Measurements from ENCODE around the gene RFWD3. TPM values are rescaled to one million over a fixed set of nuclear protein-coding genes. Genes with fewer than 3 reads are reported as not detected.

The RFWD3 gene
- total and polyA plus RNA-seq, 2 of the 4 experiments (the other 2 are of a cell fraction): 16.7 to 27.6 TPM

DNA sequence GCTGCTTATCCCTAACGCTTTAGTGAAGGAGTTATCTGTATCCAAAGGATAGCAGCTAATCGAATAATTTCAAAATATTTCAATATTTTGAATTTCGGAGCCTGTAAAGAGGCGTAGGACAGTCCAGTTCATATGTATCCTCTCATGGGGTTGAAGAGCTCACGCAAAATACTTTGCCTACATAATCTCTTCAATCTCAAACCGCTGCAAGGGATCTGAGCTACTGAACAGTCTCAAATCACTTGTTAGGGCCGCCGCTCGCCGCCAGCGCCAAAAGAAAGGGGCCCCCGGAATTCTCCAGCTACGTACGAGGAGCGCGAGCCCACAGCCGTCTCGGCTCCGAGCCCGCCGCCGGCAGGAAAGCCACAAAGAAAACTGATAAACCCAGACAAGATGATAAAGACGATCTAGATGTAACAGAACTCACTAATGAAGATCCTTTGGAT lies 601 bp upstream of the RFWD3 start:
- no TSS peak for BruUV-seq (replicated peaks)
- intact Hi-C loops (cut with micrococcal nuclease) (no loop called here), dilution Hi-C loops (cut with HindIII; ENCODE audit: low sequenced_read_pairs, unreplicated experiment) (no loop called here), in situ Hi-C loops (cut with MboI; ENCODE audit: low sequenced_read_pairs) (no loop called here)
- Histone ChIP-seq H2AK9ac (replicated peaks; ENCODE audit: low read depth, low read length, poor library complexity) (no peak overlapping the region), H3K18ac (ENCODE audit: low read depth, low read length) (peak overlapping the region; percentile 45; the same call in 1 of the 2 replicates), H3K79me1 (ENCODE audit: low read depth in 1 of 2, low read length in 2 of 2) (peaks cover 20 to 22% of the 10 kb centered on the region in 2 experiments), H2BK20ac (ENCODE audit: low read depth, low read length) (no peak overlapping the region), H3K36me3 (ENCODE audit: control insufficient read depth, insufficient read depth, low read length) (peaks cover 17% of the 10 kb centered on the region), H3K9ac (ENCODE audit: low read depth, low read length) (peak overlapping the region; percentile 82), H2AFZ (replicated peaks; ENCODE audit: low read length, poor library complexity) (peak overlapping the region; percentile 86), H3K4me3 (ENCODE audit: insufficient read depth, low read depth, low read length) (peak overlapping the region; percentile 55), H3K14ac (replicated peaks; ENCODE audit: low read depth, low read length) (peak overlapping the region; percentile 23; the same call in 1 of the 2 replicates), H4K8ac (ENCODE audit: low read depth in 2 of 2, low read length in 2 of 2) (peak overlapping the region; percentile 83 to 94), H2BK120ac (ENCODE audit: low read depth, low read length) (peak overlapping the region; percentile 22; the same call in 1 of the 2 replicates), H3K27me3 (ENCODE audit: control insufficient read depth, insufficient read depth, low read length) (no peaks in the 10 kb centered on the region), H3K27ac (ENCODE audit: insufficient read depth, low read length) (peak overlapping the region; percentile 61; the same call in 1 of the 2 replicates), H2AK5ac (ENCODE audit: low read depth, low read length) (no peak overlapping the region), H2BK15ac (ENCODE audit: low read depth, low read length) (peak overlapping the region; percentile 62; the same call in 1 of the 3 replicates), H3K23ac (ENCODE audit: low read depth, low read length) (peak overlapping the region; percentile 71; the same call in 1 of the 2 replicates), H3K4ac (ENCODE audit: low read depth, low read length) (peak overlapping the region; percentile 24; the same call in 1 of the 2 replicates), H3K56ac (ENCODE audit: extremely low read depth, insufficient read depth, low read length) (peak overlapping the region; percentile 67), H2BK5ac (ENCODE audit: low read depth, low read length, poor library complexity, severe bottlenecking) (peak overlapping the region; percentile 49), H3K9me3 (ENCODE audit: control insufficient read depth, insufficient read depth, low read length) (no peaks in the 10 kb centered on the region), H4K20me1 (ENCODE audit: insufficient read depth, low read length) (no peaks in the 10 kb centered on the region; the same call in none of the 2 replicates), H4K5ac (ENCODE audit: low read depth, low read length) (peak overlapping the region; percentile 89), H3K4me2 (ENCODE audit: low read depth, low read length) (peak overlapping the region; percentile 96), H3K9me1 (ENCODE audit: insufficient read depth, low read length) (0 out of 2 replicates have a peak, but pooled peaks cover 3% of the 10 kb centered on the region), H3K4me1 (ENCODE audit: control insufficient read depth, insufficient read depth, low read length) (no peaks in the 10 kb centered on the region), H4K91ac (ENCODE audit: insufficient read depth, low read depth, low read length) (peak overlapping the region; percentile 46; the same call in 1 of the 2 replicates)
- TF ChIP-seq CEBPB (IDR thresholded peaks at IDR 0.05; ENCODE audit: low read depth, low read length) (no peak), RCOR1 (IDR thresholded peaks at IDR 0.05; ENCODE audit: insufficient replicate concordance, low read length) (no peak), RAD21 (IDR thresholded peaks at IDR 0.05; ENCODE audit: low read length) (no peak), SMC3 (IDR thresholded peaks at IDR 0.05; ENCODE audit: low read depth, low read length) (no peak), POLR2A (IDR thresholded peaks at IDR 0.05; ENCODE audit: low read depth, low read length) (no peak)
- TF ChIP-seq, protein P1, sequence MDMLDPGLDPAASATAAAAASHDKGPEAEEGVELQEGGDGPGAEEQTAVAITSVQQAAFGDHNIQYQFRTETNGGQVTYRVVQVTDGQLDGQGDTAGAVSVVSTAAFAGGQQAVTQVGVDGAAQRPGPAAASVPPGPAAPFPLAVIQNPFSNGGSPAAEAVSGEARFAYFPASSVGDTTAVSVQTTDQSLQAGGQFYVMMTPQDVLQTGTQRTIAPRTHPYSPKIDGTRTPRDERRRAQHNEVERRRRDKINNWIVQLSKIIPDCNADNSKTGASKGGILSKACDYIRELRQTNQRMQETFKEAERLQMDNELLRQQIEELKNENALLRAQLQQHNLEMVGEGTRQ (IDR thresholded peaks at IDR 0.05; ENCODE audit: low read depth, low read length): no peak
- TF ChIP-seq, protein P2, sequence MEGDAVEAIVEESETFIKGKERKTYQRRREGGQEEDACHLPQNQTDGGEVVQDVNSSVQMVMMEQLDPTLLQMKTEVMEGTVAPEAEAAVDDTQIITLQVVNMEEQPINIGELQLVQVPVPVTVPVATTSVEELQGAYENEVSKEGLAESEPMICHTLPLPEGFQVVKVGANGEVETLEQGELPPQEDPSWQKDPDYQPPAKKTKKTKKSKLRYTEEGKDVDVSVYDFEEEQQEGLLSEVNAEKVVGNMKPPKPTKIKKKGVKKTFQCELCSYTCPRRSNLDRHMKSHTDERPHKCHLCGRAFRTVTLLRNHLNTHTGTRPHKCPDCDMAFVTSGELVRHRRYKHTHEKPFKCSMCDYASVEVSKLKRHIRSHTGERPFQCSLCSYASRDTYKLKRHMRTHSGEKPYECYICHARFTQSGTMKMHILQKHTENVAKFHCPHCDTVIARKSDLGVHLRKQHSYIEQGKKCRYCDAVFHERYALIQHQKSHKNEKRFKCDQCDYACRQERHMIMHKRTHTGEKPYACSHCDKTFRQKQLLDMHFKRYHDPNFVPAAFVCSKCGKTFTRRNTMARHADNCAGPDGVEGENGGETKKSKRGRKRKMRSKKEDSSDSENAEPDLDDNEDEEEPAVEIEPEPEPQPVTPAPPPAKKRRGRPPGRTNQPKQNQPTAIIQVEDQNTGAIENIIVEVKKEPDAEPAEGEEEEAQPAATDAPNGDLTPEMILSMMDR (conservative IDR thresholded peaks at IDR 0.05; ENCODE audit: low read depth, low read length): no peak
- TF ChIP-seq, protein P3, sequence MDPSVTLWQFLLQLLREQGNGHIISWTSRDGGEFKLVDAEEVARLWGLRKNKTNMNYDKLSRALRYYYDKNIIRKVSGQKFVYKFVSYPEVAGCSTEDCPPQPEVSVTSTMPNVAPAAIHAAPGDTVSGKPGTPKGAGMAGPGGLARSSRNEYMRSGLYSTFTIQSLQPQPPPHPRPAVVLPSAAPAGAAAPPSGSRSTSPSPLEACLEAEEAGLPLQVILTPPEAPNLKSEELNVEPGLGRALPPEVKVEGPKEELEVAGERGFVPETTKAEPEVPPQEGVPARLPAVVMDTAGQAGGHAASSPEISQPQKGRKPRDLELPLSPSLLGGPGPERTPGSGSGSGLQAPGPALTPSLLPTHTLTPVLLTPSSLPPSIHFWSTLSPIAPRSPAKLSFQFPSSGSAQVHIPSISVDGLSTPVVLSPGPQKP (IDR thresholded peaks at IDR 0.05; ENCODE audit: borderline replicate concordance, low read depth, low read length): no peak
- WGBS, 2 experiments (ENCODE audit: extremely low coverage in 2 of 2, insufficient read length in 1 of 2): no CpG with 5 or more reads among the region's 23 CpGs
- DNase-seq (peak; percentile 3), ATAC-seq (ENCODE audit: low read depth) (no peak)
- POLR2A ChIA-PET (ENCODE audit: unreplicated experiment): no interaction called here
- CTCF ChIA-PET: interaction anchor here (0.6 kb wide), 2 partner anchors 27 to 184 kb away, joined by 3 to 6 read pairs; no protein-coding TSS in a partner anchor

Measured in IMR-90 (cell line).